Ishikawa (cell line): ENCODE results near the gene ZDHHC19.

Experiments used
- CEBPB ChIP-seq: IDR thresholded peaks from 2 replicates; pipeline ENCODE4 v1.6.1; 2012
- CREB1 ChIP-seq: IDR thresholded peaks from 2 replicates; pipeline ENCODE4 v1.6.1; 2012; ENCODE audit warnings: low read depth
- EGR1 ChIP-seq: IDR thresholded peaks from 2 replicates; pipeline ENCODE4 v1.6.1; 2012
- EP300 ChIP-seq: IDR thresholded peaks from 2 replicates; pipeline ENCODE4 v1.6.1; 2012; ENCODE audit warnings: borderline replicate concordance
- FOXM1 ChIP-seq: IDR thresholded peaks from 2 replicates; pipeline ENCODE4 v1.6.1; 2012; ENCODE audit warnings: low read depth, borderline replicate concordance
- MAX ChIP-seq: IDR thresholded peaks from 2 replicates; pipeline ENCODE4 v1.6.1; 2012
- NFIC ChIP-seq: IDR thresholded peaks from 2 replicates; pipeline ENCODE4 v1.6.1; 2012
- RAD21 ChIP-seq: IDR thresholded peaks from 2 replicates; pipeline ENCODE4 v1.6.1; 2012; ENCODE audit warnings: low read depth
- TAF1 ChIP-seq: IDR thresholded peaks from 2 replicates; pipeline ENCODE4 v1.6.1; 2012; ENCODE audit warnings: low read depth, mild to moderate bottlenecking
- TCF12 ChIP-seq: IDR thresholded peaks from 2 replicates; pipeline ENCODE4 v1.6.1; 2012; ENCODE audit warnings: low read depth
- TEAD4 ChIP-seq: IDR thresholded peaks from 2 replicates; pipeline ENCODE4 v1.6.1; 2012
- USF1 ChIP-seq: IDR thresholded peaks from 2 replicates; pipeline ENCODE4 v1.6.1; 2012
- YY1 ChIP-seq: IDR thresholded peaks from 2 replicates; pipeline ENCODE4 v1.6.1; 2012; ENCODE audit warnings: low read depth
- ZBTB7A ChIP-seq: IDR thresholded peaks from 2 replicates; pipeline ENCODE4 v1.6.1; 2012; ENCODE audit warnings: low read depth
- TF ChIP-seq, protein P1 (sequence below): IDR thresholded peaks from 2 replicates; pipeline ENCODE4 v1.6.1; 2012; ENCODE audit warnings: low read depth, mild to moderate bottlenecking

Gene ZDHHC19

GRCh38 chr3:196225763-196226364 lies 14.7 kb upstream of the ZDHHC19 start:
- TF ChIP-seq TEAD4 (no peak), NFIC (no peak), MAX (no peak), TAF1 (no peak), EP300 (no peak), TCF12 (no peak), RAD21 (no peak), EGR1 (no peak), USF1 (no peak), FOXM1 (no peak), CREB1 (no peak), CEBPB (no peak)
- TF ChIP-seq, protein P1, sequence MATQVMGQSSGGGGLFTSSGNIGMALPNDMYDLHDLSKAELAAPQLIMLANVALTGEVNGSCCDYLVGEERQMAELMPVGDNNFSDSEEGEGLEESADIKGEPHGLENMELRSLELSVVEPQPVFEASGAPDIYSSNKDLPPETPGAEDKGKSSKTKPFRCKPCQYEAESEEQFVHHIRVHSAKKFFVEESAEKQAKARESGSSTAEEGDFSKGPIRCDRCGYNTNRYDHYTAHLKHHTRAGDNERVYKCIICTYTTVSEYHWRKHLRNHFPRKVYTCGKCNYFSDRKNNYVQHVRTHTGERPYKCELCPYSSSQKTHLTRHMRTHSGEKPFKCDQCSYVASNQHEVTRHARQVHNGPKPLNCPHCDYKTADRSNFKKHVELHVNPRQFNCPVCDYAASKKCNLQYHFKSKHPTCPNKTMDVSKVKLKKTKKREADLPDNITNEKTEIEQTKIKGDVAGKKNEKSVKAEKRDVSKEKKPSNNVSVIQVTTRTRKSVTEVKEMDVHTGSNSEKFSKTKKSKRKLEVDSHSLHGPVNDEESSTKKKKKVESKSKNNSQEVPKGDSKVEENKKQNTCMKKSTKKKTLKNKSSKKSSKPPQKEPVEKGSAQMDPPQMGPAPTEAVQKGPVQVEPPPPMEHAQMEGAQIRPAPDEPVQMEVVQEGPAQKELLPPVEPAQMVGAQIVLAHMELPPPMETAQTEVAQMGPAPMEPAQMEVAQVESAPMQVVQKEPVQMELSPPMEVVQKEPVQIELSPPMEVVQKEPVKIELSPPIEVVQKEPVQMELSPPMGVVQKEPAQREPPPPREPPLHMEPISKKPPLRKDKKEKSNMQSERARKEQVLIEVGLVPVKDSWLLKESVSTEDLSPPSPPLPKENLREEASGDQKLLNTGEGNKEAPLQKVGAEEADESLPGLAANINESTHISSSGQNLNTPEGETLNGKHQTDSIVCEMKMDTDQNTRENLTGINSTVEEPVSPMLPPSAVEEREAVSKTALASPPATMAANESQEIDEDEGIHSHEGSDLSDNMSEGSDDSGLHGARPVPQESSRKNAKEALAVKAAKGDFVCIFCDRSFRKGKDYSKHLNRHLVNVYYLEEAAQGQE, result no peak

GRCh38 chr3:196225086-196225485 lies 13.9 kb upstream of the ZDHHC19 start:
- TF ChIP-seq RAD21 (no peak), CEBPB (no peak), FOXM1 (no peak), TEAD4 (no peak), TCF12 (no peak), EGR1 (no peak), NFIC (no peak), MAX (no peak), EP300 (no peak), TAF1 (no peak)
- TF ChIP-seq, protein P1, result no peak

- TF ChIP-seq MAX, result no peak
- TF ChIP-seq EGR1, result no peak
- no peak for TF ChIP-seq EP300
- no peak for TF ChIP-seq USF1
- no peak for TF ChIP-seq TEAD4
- TF ChIP-seq FOXM1, result no peak
- TF ChIP-seq CEBPB, result no peak
- TF ChIP-seq YY1, result no peak
- TF ChIP-seq TCF12, result no peak
- TF ChIP-seq, protein P1, result no peak
- TF ChIP-seq NFIC, result no peak
- no peak for TF ChIP-seq TAF1
- no peak for TF ChIP-seq ZBTB7A
- no peak for TF ChIP-seq CREB1
- TF ChIP-seq RAD21, result no peak
Observed at GRCh38 chr3:196222876-196223595, 11.8 kb upstream of the ZDHHC19 start.

DNA sequence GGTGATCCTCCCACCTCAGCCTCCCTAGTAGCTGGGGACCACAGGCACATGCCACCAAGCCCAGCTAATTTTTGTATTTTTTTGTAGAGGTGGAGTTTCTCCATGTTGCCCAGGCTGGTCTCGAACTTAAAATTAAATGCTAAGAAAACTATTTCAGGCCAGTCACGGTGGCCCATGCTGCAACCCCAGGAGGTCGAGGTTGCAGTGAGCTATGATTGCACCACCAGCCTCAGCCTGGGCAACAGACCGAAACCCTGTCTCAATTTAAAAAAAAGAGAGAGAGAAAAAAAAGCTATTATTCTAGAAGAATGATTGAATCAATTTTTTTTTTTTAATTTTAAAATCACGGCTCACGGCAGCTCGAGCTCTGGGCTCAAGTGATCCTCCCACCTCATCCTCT lies 9.8 kb upstream of the ZDHHC19 start:
- TF ChIP-seq CEBPB (peak; percentile 49; the same call in 1 of the 2 replicates), ZBTB7A (no peak), TCF12 (no peak), EGR1 (no peak)
